H9 (cell line): ENCODE measurements around the gene S100A7A. TPM values are rescaled to one million over a fixed set of nuclear protein-coding genes. Genes with fewer than 3 reads are reported as not detected.

Experiments
- DNase-seq: peaks from one replicate; pipeline ENCODE4 v3.0.0-alpha.2; 2017
- H2AFZ ChIP-seq: one replicate; pipeline ENCODE4 v1.6.1; 2013; ENCODE audit warnings: mild to moderate bottlenecking, low read length, control low read depth, moderate library complexity
- H2AK5ac ChIP-seq: 2 replicates; pipeline ENCODE4 v1.6.1; 2013; ENCODE audit warnings: low read length, control low read depth, mixed read lengths; ENCODE audit not compliant: insufficient read length
- H2BK120ac ChIP-seq: one replicate; pipeline ENCODE4 v1.6.1; 2013; ENCODE audit warnings: low read depth, mild to moderate bottlenecking, low read length, control low read depth, inconsistent platforms; ENCODE audit not compliant: poor library complexity, severe bottlenecking
- H2BK12ac ChIP-seq: 2 replicates; pipeline ENCODE4 v1.6.1; 2013; ENCODE audit warnings: low read length, control low read depth, mixed read lengths, low read depth; ENCODE audit not compliant: insufficient read length
- H2BK15ac ChIP-seq: 2 replicates; pipeline ENCODE4 v1.6.1; 2013; ENCODE audit warnings: low read depth, low read length, control low read depth
- H2BK20ac ChIP-seq: one replicate; pipeline ENCODE4 v1.6.1; 2013; ENCODE audit warnings: low read depth, mild to moderate bottlenecking, low read length, control low read depth, inconsistent platforms; ENCODE audit not compliant: poor library complexity, severe bottlenecking
- H2BK5ac ChIP-seq: 2 replicates; pipeline ENCODE4 v1.6.1; 2013; ENCODE audit warnings: low read length, control low read depth, mixed read lengths; ENCODE audit not compliant: insufficient read length
- H3K14ac ChIP-seq: 2 replicates; pipeline ENCODE4 v1.6.1; 2013; ENCODE audit warnings: low read length, control low read depth; ENCODE audit not compliant: insufficient read depth
- H3K18ac ChIP-seq: 2 replicates; pipeline ENCODE4 v1.6.1; 2013; ENCODE audit warnings: low read depth, mild to moderate bottlenecking, mixed read lengths, low read length, control low read depth; ENCODE audit not compliant: insufficient read length
- H3K23ac ChIP-seq: 2 replicates; pipeline ENCODE4 v1.6.1; 2013; ENCODE audit warnings: low read length, control low read depth, mixed read lengths, low read depth; ENCODE audit not compliant: insufficient read length
- H3K23me2 ChIP-seq: 2 replicates; pipeline ENCODE4 v1.6.1; 2013; ENCODE audit warnings: low read depth, mild to moderate bottlenecking, mixed read lengths, low read length, control low read depth; ENCODE audit not compliant: insufficient read length, poor library complexity, severe bottlenecking
- H3K27ac ChIP-seq: 2 replicates; pipeline ENCODE4 v1.5.1; 2013; ENCODE audit warnings: low read length, control low read depth, mixed read lengths, low read depth; ENCODE audit not compliant: insufficient read length
- H3K27me3 ChIP-seq: 2 replicates; pipeline ENCODE4 v1.6.1; 2013; ENCODE audit warnings: low read length, control low read depth, inconsistent platforms; ENCODE audit not compliant: insufficient read depth
- H3K4ac ChIP-seq: 2 replicates; pipeline ENCODE4 v1.6.1; 2013; ENCODE audit warnings: low read depth, mild to moderate bottlenecking, control low read depth, inconsistent platforms, low read length, moderate library complexity
- H3K4me1 ChIP-seq: 2 replicates; pipeline ENCODE4 v1.6.1; 2013; ENCODE audit warnings: low read length, control low read depth, inconsistent platforms; ENCODE audit not compliant: insufficient read depth
- H3K4me2 ChIP-seq: 2 replicates; pipeline ENCODE4 v1.6.1; 2013; ENCODE audit warnings: low read length, control low read depth, mixed read lengths; ENCODE audit not compliant: insufficient read length, insufficient read depth
- H3K56ac ChIP-seq: 2 replicates; pipeline ENCODE4 v1.6.1; 2013; ENCODE audit warnings: low read depth, mild to moderate bottlenecking, mixed read lengths, low read length, control low read depth; ENCODE audit not compliant: insufficient read length
- H3K79me1 ChIP-seq: 2 replicates; pipeline ENCODE4 v1.6.1; 2013; ENCODE audit warnings: low read depth, mild to moderate bottlenecking, moderate library complexity, low read length, control low read depth, inconsistent platforms; ENCODE audit not compliant: insufficient read depth, poor library complexity, severe bottlenecking
- H3K79me2 ChIP-seq: 2 replicates; pipeline ENCODE4 v1.6.1; 2013; ENCODE audit warnings: low read length, control low read depth, inconsistent platforms; ENCODE audit not compliant: insufficient read depth
- H3K9ac ChIP-seq: 2 replicates; pipeline ENCODE4 v1.6.1; 2013; ENCODE audit warnings: low read length, control low read depth, mixed read lengths; ENCODE audit not compliant: insufficient read length; ENCODE audit errors: extremely low read depth
- H3K9me3 ChIP-seq: one replicate; pipeline ENCODE4 v1.6.1; 2013; ENCODE audit warnings: low read depth, low read length, inconsistent platforms; ENCODE audit not compliant: control insufficient read depth
- H3T11ph ChIP-seq: one replicate; pipeline ENCODE4 v1.6.1; 2013; ENCODE audit warnings: mild to moderate bottlenecking, low read length, control low read depth, inconsistent platforms
- H4K20me1 ChIP-seq: one replicate; pipeline ENCODE4 v1.6.1; 2013; ENCODE audit not compliant: control insufficient read depth, insufficient read length, insufficient read depth
- H4K5ac ChIP-seq: 2 replicates; pipeline ENCODE4 v1.6.1; 2013; ENCODE audit warnings: low read depth, mild to moderate bottlenecking, mixed read lengths, low read length, control low read depth; ENCODE audit not compliant: insufficient read length
- H4K8ac ChIP-seq: replicated peaks from 2 replicates; pipeline ENCODE4 v1.6.1; 2013; ENCODE audit warnings: low read length, control low read depth, mixed read lengths, low read depth; ENCODE audit not compliant: insufficient read length
- H4K91ac ChIP-seq: 2 replicates; pipeline ENCODE4 v1.6.1; 2013; ENCODE audit warnings: low read depth, mild to moderate bottlenecking, moderate library complexity, mixed read lengths, low read length, control low read depth; ENCODE audit not compliant: insufficient read length
- H3K27ac Mint-ChIP-seq, 3 experiments: 2 replicates in 2 of 3; 3 replicates in 1 of 3; pipeline ENCODE4 v1.8.0; 2020 to 2021; ENCODE audit warnings: mixed read lengths in 3 of 3, mild to moderate bottlenecking in 1 of 3, moderate library complexity in 1 of 3
- H3K27me3 Mint-ChIP-seq: 2 replicates; pipeline ENCODE4 v1.8.0; 2021; ENCODE audit warnings: low read depth, mild to moderate bottlenecking, moderate library complexity, mixed read lengths
- H3K36me3 Mint-ChIP-seq, 3 experiments: 2 replicates in 2 of 3; 3 replicates in 1 of 3; pipeline ENCODE4 v1.8.0; 2020 to 2021; ENCODE audit warnings: low read depth in 3 of 3, mixed read lengths in 3 of 3; ENCODE audit not compliant: insufficient read depth in 1 of 3
- H3K4me1 Mint-ChIP-seq, 2 experiments: 2 replicates each; pipeline ENCODE4 v1.8.0; 2020; ENCODE audit warnings: mixed read lengths in 2 of 2
- H3K4me3 Mint-ChIP-seq, 2 experiments: 2 replicates in 1 of 2; 3 replicates in 1 of 2; pipeline ENCODE4 v1.8.0; 2020 to 2021; ENCODE audit warnings: mild to moderate bottlenecking in 2 of 2, mixed read lengths in 2 of 2, moderate library complexity in 1 of 2
- H3K9me3 Mint-ChIP-seq, 2 experiments: 2 replicates in 1 of 2; 3 replicates in 1 of 2; pipeline ENCODE4 v1.8.0; 2020; ENCODE audit warnings: mild to moderate bottlenecking in 2 of 2, mixed read lengths in 2 of 2, moderate library complexity in 1 of 2
- WGBS: extraction: QIAGEN DNeasy Blood & Tissue Kit; methylation state at CpG from one replicate; pipeline ENCODE4 v1.1.7; 2013; ENCODE audit warnings: missing lambda C conversion rate, low lambda C conversion rate, mixed read lengths; ENCODE audit not compliant: insufficient read length; ENCODE audit errors: extremely low coverage; 5-methylcytosine and 5-hydroxymethylcytosine counted together
- total RNA-seq: library from RNA; stranded (reverse); gene quantifications from 2 replicates; pipeline ENCODE4 v1.2.1, GENCODE V29; 2021
- TF ChIP-seq, protein P1 (sequence below): fragments of 200-600 bp; sonication (generic); conservative IDR thresholded peaks from 3 replicates; pipeline ENCODE4 v1.8.0; 2021; ENCODE audit warnings: antibody characterized with exemption, mild to moderate bottlenecking

The S100A7A gene
- total RNA-seq, 1 experiment from 2014 or later, result not detected

DNA sequence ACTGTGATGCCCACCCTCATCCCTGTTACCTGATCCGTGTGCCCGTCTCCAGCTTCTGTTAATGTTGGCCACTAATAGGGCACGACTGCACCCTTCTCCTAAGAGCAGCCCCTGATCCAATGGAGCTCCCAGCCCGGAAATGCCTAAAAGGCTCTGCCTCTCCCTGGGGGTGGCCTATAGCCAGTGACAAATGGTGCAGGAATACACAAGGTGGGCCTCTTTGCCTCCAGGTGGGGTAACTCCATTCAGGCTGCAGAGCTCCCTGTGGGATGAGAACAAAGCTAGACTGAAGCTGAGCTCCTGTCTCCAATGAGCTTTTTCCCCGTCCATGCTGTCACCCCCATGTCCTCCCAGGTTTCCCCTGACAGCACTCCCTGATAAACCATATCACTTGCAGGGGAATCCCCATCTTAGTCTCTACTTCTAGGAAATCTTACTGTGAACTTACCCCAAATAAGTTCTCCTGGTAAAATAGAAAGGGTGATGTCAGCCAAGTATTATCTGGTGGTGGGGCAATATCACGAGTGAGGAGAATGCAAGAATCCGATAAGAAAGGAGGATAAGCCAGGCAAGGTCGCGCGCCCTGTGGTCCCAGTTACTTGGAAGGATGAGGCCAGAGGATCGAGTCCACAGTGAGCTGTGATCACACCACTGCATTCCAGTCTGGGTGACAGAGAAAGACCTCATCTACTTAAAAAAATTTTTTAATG is 18.6 kb downstream of the S100A7A start:
- Histone ChIP-seq H2BK20ac (no peak overlapping the region), H3K27ac (no peak overlapping the region), H2AK5ac (no peak overlapping the region), H3K4me1 (no peaks in the 10 kb centered on the region), H4K20me1 (no peaks in the 10 kb centered on the region), H3K27me3 (no peaks in the 10 kb centered on the region), H3K56ac (no peak overlapping the region), H2AFZ (no peak overlapping the region), H2BK120ac (no peak overlapping the region), H3K23me2 (no peaks in the 10 kb centered on the region), H4K8ac (no peak overlapping the region), H2BK12ac (no peak overlapping the region), H4K5ac (no peak overlapping the region), H3T11ph (no peak overlapping the region), H3K14ac (no peak overlapping the region), H3K18ac (no peak overlapping the region), H3K9ac (no peak overlapping the region), H3K79me2 (no peaks in the 10 kb centered on the region), H3K4ac (no peak overlapping the region), H4K91ac (no peak overlapping the region), H3K23ac (no peak overlapping the region), H2BK15ac (no peak overlapping the region), H2BK5ac (no peak overlapping the region), H3K9me3 (no peaks in the 10 kb centered on the region), H3K79me1 (no peaks in the 10 kb centered on the region), H3K4me2 (no peak overlapping the region)
- no peak for DNase-seq
- Mint-ChIP-seq H3K9me3 (peaks cover 0 to 3% of the 10 kb centered on the region in 2 experiments; a peak in 1 of 5 replicates), H3K4me1 (no peaks in the 10 kb centered on the region), H3K27ac (no peak overlapping the region), H3K27me3 (peaks cover 8% of the 10 kb centered on the region), H3K36me3 (no peaks in the 10 kb centered on the region), H3K4me3 (no peak overlapping the region)
- WGBS, result no CpG with 5 or more reads among the region's 11 CpGs
- TF ChIP-seq, protein P1, sequence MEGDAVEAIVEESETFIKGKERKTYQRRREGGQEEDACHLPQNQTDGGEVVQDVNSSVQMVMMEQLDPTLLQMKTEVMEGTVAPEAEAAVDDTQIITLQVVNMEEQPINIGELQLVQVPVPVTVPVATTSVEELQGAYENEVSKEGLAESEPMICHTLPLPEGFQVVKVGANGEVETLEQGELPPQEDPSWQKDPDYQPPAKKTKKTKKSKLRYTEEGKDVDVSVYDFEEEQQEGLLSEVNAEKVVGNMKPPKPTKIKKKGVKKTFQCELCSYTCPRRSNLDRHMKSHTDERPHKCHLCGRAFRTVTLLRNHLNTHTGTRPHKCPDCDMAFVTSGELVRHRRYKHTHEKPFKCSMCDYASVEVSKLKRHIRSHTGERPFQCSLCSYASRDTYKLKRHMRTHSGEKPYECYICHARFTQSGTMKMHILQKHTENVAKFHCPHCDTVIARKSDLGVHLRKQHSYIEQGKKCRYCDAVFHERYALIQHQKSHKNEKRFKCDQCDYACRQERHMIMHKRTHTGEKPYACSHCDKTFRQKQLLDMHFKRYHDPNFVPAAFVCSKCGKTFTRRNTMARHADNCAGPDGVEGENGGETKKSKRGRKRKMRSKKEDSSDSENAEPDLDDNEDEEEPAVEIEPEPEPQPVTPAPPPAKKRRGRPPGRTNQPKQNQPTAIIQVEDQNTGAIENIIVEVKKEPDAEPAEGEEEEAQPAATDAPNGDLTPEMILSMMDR, result no peak
